Adipose tissue (tissue), 3 donors: Measurements from ENCODE around the gene PGBD5. TPM values are rescaled to one million over a fixed set of nuclear protein-coding genes. Genes with fewer than 3 reads are reported as not detected.

Experiments used
- H3K27ac ChIP-seq: one replicate; pipeline ENCODE4 v1.5.1; 2013; ENCODE audit warnings: low read depth, low read length
- WGBS, 3 donors: extraction: QIAGEN DNeasy Blood & Tissue Kit; methylation state at CpG; one replicate each; pipeline ENCODE4 v1.1.7; 2013; 5-methylcytosine and 5-hydroxymethylcytosine counted together
- polyA plus RNA-seq, 3 donors: library from polyadenylated mRNA; stranded (reverse); fragments of 200-250 nt; gene quantifications; one replicate each; pipeline ENCODE4 v1.2.3, GENCODE V29; 2013
- donor health status: healthy with polysubstance abuse.
- donor health status: Bipolar disorder and iron deficiency.
- donor health status: healthy.

PGBD5 gene
- polyA plus RNA-seq, 3 donors: 0.48 to 15.7 TPM; not detected in 1

- WGBS, 3 donors: 88 to 89% (median 88%) methylated on average over 17 of the region's 17 CpGs
- H3K27ac ChIP-seq: no peak overlapping the region
Observed at GRCh38 chr1:230384380-230385157, 41.6 kb downstream of the PGBD5 start.

GRCh38 chr1:230383425-230383824 lies 42.7 kb downstream of the PGBD5 start:
- no peak overlapping the region for H3K27ac ChIP-seq
- WGBS, 3 donors: 91 to 97% (median 94%) methylated on average over 5 of the region's 5 CpGs

DNA sequence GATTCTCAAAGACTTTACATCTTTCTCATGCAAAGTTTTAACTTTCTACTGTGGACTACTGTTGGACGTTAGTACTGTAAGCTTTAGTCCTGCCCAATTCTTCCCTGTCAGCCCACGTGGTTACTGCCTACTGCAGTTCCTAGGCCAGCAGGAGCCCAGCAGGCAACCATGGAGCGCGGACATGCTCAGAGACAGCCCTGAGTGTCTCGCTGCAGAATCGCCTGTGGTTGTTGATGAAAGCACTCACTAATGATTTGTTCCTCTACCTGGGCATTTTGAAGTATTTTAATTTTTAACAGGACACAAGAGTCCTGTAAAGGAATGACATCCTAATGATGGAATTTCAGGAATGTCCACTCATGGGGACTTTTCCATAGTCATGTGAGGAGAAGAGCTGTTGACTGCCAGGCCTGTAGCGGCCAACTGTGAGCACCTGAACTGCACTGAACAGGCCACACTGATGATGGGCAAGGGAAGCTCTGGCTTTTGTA lies 44.1 kb downstream of the PGBD5 start:
- 58 to 72% (median 60%) methylated on average over 7 of the region's 7 CpGs for WGBS, 3 donors
- no peak overlapping the region for H3K27ac ChIP-seq

DNA sequence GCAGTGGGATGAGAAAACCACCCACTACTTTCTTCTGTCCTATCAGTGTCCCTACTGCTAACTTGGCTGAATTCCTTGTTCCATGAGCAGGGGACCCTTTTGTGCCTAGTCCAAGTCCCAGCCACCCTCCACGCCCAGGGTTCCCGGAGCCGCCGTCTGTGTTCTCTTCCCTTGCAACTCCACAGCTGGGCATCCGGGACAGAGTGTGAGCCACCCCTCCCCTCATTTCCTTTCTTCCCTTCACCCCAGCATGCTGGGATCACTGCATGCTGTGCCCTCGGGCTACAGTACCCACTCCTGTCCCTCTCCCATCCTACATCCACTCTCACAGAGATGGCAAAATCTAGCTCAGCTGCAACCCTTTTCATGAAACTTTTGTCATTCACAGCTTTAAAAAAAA lies 44.5 kb downstream of the PGBD5 start:
- WGBS, 3 donors: 35 to 57% (median 41%) methylated on average over 6 of the region's 6 CpGs

DNA sequence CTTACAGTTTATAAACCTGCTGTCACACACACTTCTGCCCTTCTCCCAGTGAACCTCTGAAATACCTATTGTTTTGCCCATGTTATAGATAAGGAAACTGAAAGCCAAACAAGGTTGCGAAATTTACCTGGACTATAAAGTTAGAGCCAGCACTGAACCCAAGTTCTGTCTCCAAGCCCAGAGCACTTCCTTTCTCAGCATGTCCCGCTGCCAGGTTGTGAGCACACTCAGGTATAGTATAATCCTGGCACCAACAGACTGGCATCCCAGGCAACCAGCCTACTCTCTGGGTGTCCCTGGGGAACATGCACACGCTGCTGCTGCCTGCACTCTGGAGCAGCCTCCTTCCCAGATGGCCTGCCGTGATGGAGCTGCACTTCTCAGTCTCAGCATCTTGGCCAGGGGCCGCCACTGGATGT lies 45.1 kb downstream of the PGBD5 start:
- no peak overlapping the region for H3K27ac ChIP-seq
- WGBS, 3 donors: 65 to 85% (median 73%) methylated on average over 5 of the region's 5 CpGs

More for the DNA sequence above, 44.5 kb downstream of the PGBD5 start:
- no peak overlapping the region for H3K27ac ChIP-seq

GRCh38 chr1:230379928-230380327 lies 46.2 kb downstream of the PGBD5 start:
- WGBS, 3 donors: 69 to 83% (median 78%) methylated on average over 1 of the region's 1 CpG
- no peak overlapping the region for H3K27ac ChIP-seq

GRCh38 chr1:230379462-230379861 lies 46.7 kb downstream of the PGBD5 start:
- 89 to 97% (median 95%) methylated on average over 3 of the region's 3 CpGs for WGBS, 3 donors
- no peak overlapping the region for H3K27ac ChIP-seq

DNA sequence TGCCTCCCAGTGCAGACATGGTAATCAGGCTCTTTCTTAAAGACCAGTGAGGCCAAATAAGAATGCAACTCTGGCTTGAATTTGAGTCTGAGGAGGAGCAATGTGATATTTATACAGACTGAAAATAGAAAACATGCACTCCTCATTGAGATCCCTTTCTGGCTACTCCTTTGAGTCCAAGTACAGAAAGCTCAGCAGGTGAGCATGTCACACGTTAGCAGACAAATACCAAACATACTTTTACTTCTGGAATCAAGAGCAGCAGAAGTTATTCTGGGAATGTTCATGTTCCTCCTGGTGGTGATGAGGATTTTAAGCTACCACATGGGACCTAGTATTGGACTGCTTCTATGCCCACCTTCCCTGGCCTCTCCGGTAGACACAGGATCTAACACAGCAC lies 48.3 kb downstream of the PGBD5 start:
- no peak overlapping the region for H3K27ac ChIP-seq
- 77 to 86% (median 80%) methylated on average over 2 of the region's 2 CpGs for WGBS, 3 donors

DNA sequence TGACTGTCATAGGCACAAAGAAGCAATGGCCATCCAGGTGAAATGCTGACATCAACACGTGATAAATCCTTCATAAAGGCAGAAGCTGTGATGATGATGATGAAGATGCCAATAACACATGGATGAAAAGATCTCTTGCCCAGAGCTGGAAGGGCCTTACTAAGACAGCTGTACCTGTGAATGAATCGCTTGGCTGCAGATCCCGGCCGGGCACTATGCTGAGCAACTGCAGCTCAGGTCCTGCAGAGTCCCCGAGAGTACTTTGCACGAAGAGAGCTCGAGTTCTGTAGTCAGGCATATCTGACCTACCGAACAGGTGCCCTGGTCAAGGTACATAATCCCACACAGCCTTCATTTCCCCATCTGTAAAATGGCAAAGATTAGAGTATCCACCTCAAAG lies 48.8 kb downstream of the PGBD5 start:
- 80 to 90% (median 86%) methylated on average over 8 of the region's 8 CpGs for WGBS, 3 donors
- no peak overlapping the region for H3K27ac ChIP-seq

- H3K27ac ChIP-seq: no peak overlapping the region
- WGBS, 3 donors: 75 to 79% (median 78%) methylated on average over 4 of the region's 4 CpGs
Observed at GRCh38 chr1:230376296-230376695, 49.8 kb downstream of the PGBD5 start.

- WGBS, 3 donors: 52 to 59% (median 57%) methylated on average over 6 of the region's 6 CpGs
- no peak overlapping the region for H3K27ac ChIP-seq
Observed at GRCh38 chr1:230375780-230376179, 50.4 kb downstream of the PGBD5 start.

DNA sequence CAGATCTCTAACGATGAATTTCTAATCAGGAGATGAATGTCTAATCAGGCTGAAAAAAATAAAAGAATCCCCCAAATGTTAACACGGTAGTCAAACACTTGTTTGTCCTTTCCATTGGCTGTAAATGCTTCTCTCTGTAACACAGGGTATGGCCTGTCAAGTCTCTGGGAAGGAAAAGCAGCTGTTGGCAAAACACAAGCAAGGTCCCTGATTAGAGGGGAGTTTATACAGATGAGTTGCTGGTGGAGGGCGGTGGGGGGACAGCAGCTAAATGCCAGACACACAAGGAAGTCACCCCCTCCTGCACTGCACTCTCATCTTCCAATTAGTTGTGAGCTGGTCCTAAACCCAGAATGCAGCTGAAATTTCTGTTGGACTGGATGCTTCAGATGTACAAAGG lies 51.0 kb downstream of the PGBD5 start:
- WGBS, 3 donors: 56 to 66% (median 62%) methylated on average over 3 of the region's 3 CpGs
- H3K27ac ChIP-seq: no peak overlapping the region

DNA sequence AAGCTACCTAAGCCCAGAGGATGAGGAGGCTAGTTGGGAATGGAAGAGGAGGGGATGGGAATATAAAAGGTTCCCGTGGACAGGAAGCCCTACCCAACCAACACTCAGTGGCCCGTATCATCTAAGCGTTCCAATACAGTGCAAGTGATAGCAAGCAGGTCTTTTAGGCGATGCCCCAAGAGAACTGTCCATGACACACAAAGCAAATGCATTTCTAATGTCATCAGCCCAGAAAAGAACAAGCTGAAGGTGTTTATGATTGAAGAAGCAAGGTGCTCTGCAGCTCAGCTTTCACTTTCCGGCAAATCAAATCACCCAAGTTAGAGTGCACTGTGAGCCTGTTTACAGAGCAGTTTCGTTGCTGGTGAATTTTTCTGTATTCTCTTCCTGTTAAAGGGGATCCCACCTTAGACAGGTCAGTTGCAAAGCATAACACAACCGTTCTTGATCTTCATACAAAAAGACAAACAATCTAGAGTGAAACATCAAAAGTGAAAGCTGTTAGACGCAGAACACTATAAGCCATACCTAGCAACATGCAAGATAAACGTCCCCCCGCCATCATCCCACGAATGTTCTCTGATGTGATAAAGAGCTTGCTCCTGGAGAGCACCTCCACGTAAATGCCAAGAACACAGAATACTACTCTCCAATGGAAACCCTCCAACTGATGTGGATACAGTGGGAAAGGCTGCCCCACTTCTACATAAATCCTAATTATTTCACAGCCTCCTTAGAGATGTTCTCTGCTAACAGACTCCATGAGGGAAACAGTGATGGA lies 54.0 kb downstream of the PGBD5 start:
- H3K27ac ChIP-seq: no peak overlapping the region
- 65 to 81% (median 68%) methylated on average over 12 of the region's 12 CpGs for WGBS, 3 donors

DNA sequence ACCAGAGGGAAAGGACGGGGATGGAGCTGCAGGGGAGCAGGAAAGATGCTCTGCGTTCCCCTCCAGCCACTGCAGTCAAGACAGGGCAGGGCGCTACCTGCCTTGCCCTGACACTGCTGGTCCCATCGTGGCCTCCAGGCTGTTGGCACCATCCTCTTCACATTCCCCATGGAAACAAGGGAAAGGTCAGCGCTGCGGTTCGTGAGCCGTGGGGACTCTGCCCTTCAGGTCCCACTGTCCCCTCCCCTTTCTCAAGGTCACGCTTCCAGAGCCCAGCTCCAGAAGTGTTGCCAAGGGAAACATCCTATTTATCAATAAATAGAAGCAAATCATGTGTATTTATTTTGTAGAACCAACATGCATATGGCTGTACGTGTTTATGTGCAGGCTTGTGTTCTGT lies 56.0 kb downstream of the PGBD5 start:
- H3K27ac ChIP-seq: no peak overlapping the region
- WGBS, 3 donors: 72 to 91% (median 82%) methylated on average over 10 of the region's 10 CpGs

DNA sequence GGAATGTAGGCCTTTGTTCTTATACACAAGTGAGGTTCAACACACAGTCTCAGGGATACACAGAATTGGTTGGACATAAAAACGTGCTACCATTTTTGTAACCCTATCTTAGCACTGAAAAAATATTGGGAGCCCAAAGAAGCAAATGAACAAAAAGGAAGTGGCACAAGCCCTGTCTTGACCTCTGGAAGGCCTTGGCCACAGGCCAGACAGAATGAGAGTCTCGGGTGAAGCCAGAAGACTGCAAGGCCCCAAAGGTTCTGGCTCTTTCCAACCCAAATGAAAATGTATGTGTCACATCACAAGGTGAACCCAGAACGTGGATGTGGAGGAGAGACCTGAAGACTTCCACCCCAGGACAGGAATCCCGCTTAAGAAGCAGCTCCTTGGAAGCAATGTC lies 57.3 kb downstream of the PGBD5 start:
- no peak overlapping the region for H3K27ac ChIP-seq
- WGBS, 3 donors: 59 to 64% (median 64%) methylated on average over 4 of the region's 4 CpGs

GRCh38 chr1:230368363-230368762 lies 57.8 kb downstream of the PGBD5 start:
- WGBS, 3 donors: 64 to 76% (median 72%) methylated on average over 5 of the region's 5 CpGs
- H3K27ac ChIP-seq: no peak overlapping the region

GRCh38 chr1:230366504-230366915 lies 59.6 kb downstream of the PGBD5 start:
- no peak overlapping the region for H3K27ac ChIP-seq
- 76 to 79% (median 79%) methylated on average over 7 of the region's 7 CpGs for WGBS, 3 donors

GRCh38 chr1:230365723-230366307 lies 60.3 kb downstream of the PGBD5 start:
- 78 to 88% (median 80%) methylated on average over 3 of the region's 3 CpGs for WGBS, 3 donors
- no peak overlapping the region for H3K27ac ChIP-seq

- WGBS, 3 donors: 91 to 95% (median 93%) methylated on average over 8 of the region's 8 CpGs
- no peak overlapping the region for H3K27ac ChIP-seq
Observed at GRCh38 chr1:230362949-230363348, 63.2 kb downstream of the PGBD5 start.
